HEK293 (cell line): ENCODE data around the gene NEK1.

Source experiments
- CTCF ChIP-seq: fragments of 450-650 bp; formaldehyde crosslinking; IDR thresholded peaks from 2 replicates; pipeline ENCODE4 v1.5.1; 2016; ENCODE audit warnings: missing biosample characterization, missing genetic modification characterization
- GLIS2 ChIP-seq: fragments of 450-650 bp; formaldehyde crosslinking; IDR thresholded peaks from 2 replicates; pipeline ENCODE4 v1.5.1; 2016; ENCODE audit warnings: missing biosample characterization, missing genetic modification characterization
- SCRT2 ChIP-seq: fragments of 450-650 bp; formaldehyde crosslinking; IDR thresholded peaks from 2 replicates; pipeline ENCODE4 v1.5.1; 2016; ENCODE audit warnings: missing biosample characterization, missing genetic modification characterization
- TRIM28 ChIP-seq: IDR thresholded peaks from 2 replicates; pipeline ENCODE4 v1.6.1; 2011; ENCODE audit warnings: low read length, control low read depth, borderline replicate concordance
- ZBTB17 ChIP-seq: fragments of 450-650 bp; formaldehyde crosslinking; IDR thresholded peaks from 2 replicates; pipeline ENCODE4 v1.5.1; 2016; ENCODE audit warnings: missing biosample characterization, missing genetic modification characterization
- ZNF174 ChIP-seq: fragments of 450-650 bp; formaldehyde crosslinking; IDR thresholded peaks from 2 replicates; pipeline ENCODE4 v1.5.0; 2017; ENCODE audit warnings: missing biosample characterization, mild to moderate bottlenecking, missing genetic modification characterization
- ZNF18 ChIP-seq: fragments of 450-650 bp; formaldehyde crosslinking; IDR thresholded peaks from 2 replicates; pipeline ENCODE4 v1.5.1; 2016; ENCODE audit warnings: missing biosample characterization, missing genetic modification characterization
- ZNF302 ChIP-seq: fragments of 450-650 bp; formaldehyde crosslinking; IDR thresholded peaks from 2 replicates; pipeline ENCODE4 v1.5.1; 2016; ENCODE audit warnings: missing biosample characterization, missing genetic modification characterization, low read depth
- ZNF341 ChIP-seq: fragments of 450-650 bp; formaldehyde crosslinking; IDR thresholded peaks from 2 replicates; pipeline ENCODE4; 2016; ENCODE audit warnings: low read depth, missing biosample characterization, missing genetic modification characterization
- ZNF416 ChIP-seq: fragments of 450-650 bp; formaldehyde crosslinking; IDR thresholded peaks from 2 replicates; pipeline ENCODE4 v1.5.1; 2016; ENCODE audit warnings: missing biosample characterization, missing genetic modification characterization
- ZNF510 ChIP-seq: fragments of 450-650 bp; formaldehyde crosslinking; IDR thresholded peaks from 2 replicates; pipeline ENCODE4 v1.5.1; 2018; ENCODE audit warnings: mild to moderate bottlenecking, missing genetic modification characterization, missing biosample characterization; ENCODE audit not compliant: insufficient replicate concordance
- ZNF560 ChIP-seq: fragments of 450-650 bp; formaldehyde crosslinking; IDR thresholded peaks from 2 replicates; pipeline ENCODE4 v1.5.1; 2017; ENCODE audit warnings: missing biosample characterization, missing genetic modification characterization, borderline replicate concordance
- ZNF626 ChIP-seq: fragments of 450-650 bp; sonication (Bioruptor Pico); formaldehyde crosslinking; IDR thresholded peaks from 2 replicates; pipeline ENCODE4 v1.5.1; 2018; ENCODE audit warnings: missing biosample characterization, missing genetic modification characterization, inconsistent platforms

- no peak for TF ChIP-seq TRIM28
- TF ChIP-seq ZNF560 (tag by site-specific recombination): no peak
- TF ChIP-seq ZNF510: no peak
- TF ChIP-seq CTCF: no peak
- no peak for TF ChIP-seq ZNF174 (tag by site-specific recombination)
- TF ChIP-seq ZNF18: no peak
- no peak for TF ChIP-seq ZNF416 (tag by site-specific recombination)
- TF ChIP-seq ZBTB17 (tag by site-specific recombination): no peak
- no peak for TF ChIP-seq ZNF302 (tag by site-specific recombination)
- no peak for TF ChIP-seq ZNF626 (tag by site-specific recombination)
- TF ChIP-seq SCRT2 (tag by site-specific recombination): no peak
- no peak for TF ChIP-seq ZNF341 (tag by site-specific recombination)
- no peak for TF ChIP-seq GLIS2
These were observed 14.2 kb upstream of the NEK1 start for GRCh38 chr4:169626331-169627282.
